Measurements from ENCODE around the gene GNAL. TPM values are rescaled to one million over a fixed set of nuclear protein-coding genes. Genes with fewer than 3 reads are reported as not detected.
"Not testable (repeated sequence)": the region's sequence is repeated elsewhere in the genome, so short reads cannot be mapped to it uniquely, and the experiment has no call there.

Gene GNAL
- total RNA-seq, 1 donor from 2014 or later, result 14.7 TPM

- TF ChIP-seq CTCF (IDR thresholded peaks at IDR 0.05; ENCODE audit: insufficient read depth, low read length, poor library complexity, severe bottlenecking), result no peak
- no peaks in the 10 kb centered on the region for H3K36me3 ChIP-seq (ENCODE audit: control insufficient read depth, insufficient read depth, low read length)
- no peak for DNase-seq (ENCODE audit: low read depth)
- no peak overlapping the region for H3K4me3 ChIP-seq (ENCODE audit: low read depth, low read length)
- H3K27me3 ChIP-seq (ENCODE audit: control insufficient read depth, insufficient read depth, low read length), result no peaks in the 10 kb centered on the region
Measured at GRCh38 chr18:11906176-11906575, 217.1 kb downstream of the GNAL start.

- H3K27me3 ChIP-seq (ENCODE audit: control insufficient read depth, insufficient read depth, low read length), result no peaks in the 10 kb centered on the region
- no peak for TF ChIP-seq CTCF (IDR thresholded peaks at IDR 0.05; ENCODE audit: insufficient read depth, low read length, poor library complexity, severe bottlenecking)
- H3K4me3 ChIP-seq (ENCODE audit: low read depth, low read length), result peak overlapping the region; percentile 67
- no peak for DNase-seq (ENCODE audit: low read depth)
- H3K36me3 ChIP-seq (ENCODE audit: control insufficient read depth, insufficient read depth, low read length), result no peaks in the 10 kb centered on the region
Measured at GRCh38 chr18:11906926-11907874, 218.1 kb downstream of the GNAL start.

GRCh38 chr18:11908182-11909060, 219.4 kb downstream of the GNAL start, which contains the start of gene MPPE1:
TSS of gene MPPE1 (minus strand) at chr18:11908317. CDS start at chr18:11897264, 11,053 bp downstream.
- H3K36me3 ChIP-seq (ENCODE audit: control insufficient read depth, insufficient read depth, low read length), result no peaks in the 10 kb centered on the region
- peak within 1 kb of the TSS; percentile 67 for H3K4me3 ChIP-seq (ENCODE audit: low read depth, low read length)
- TF ChIP-seq CTCF (IDR thresholded peaks at IDR 0.05; ENCODE audit: insufficient read depth, low read length, poor library complexity, severe bottlenecking), result no peak
- no peaks in the 10 kb centered on the region for H3K27me3 ChIP-seq (ENCODE audit: control insufficient read depth, insufficient read depth, low read length)
- DNase-seq (ENCODE audit: low read depth), result peak; percentile 39

GRCh38 chr18:11909061-11909455, 220.0 kb downstream of the GNAL start:
- H3K36me3 ChIP-seq (ENCODE audit: control insufficient read depth, insufficient read depth, low read length), result no peaks in the 10 kb centered on the region
- H3K27me3 ChIP-seq (ENCODE audit: control insufficient read depth, insufficient read depth, low read length), result no peaks in the 10 kb centered on the region
- TF ChIP-seq CTCF (IDR thresholded peaks at IDR 0.05; ENCODE audit: insufficient read depth, low read length, poor library complexity, severe bottlenecking), result no peak
- H3K4me3 ChIP-seq (ENCODE audit: low read depth, low read length), result peak overlapping the region; percentile 67
- no peak for DNase-seq (ENCODE audit: low read depth)

GRCh38 chr18:11909591-11910026, 220.5 kb downstream of the GNAL start:
- no peak overlapping the region for H3K4me3 ChIP-seq (ENCODE audit: low read depth, low read length)
- H3K36me3 ChIP-seq (ENCODE audit: control insufficient read depth, insufficient read depth, low read length), result no peaks in the 10 kb centered on the region
- DNase-seq (ENCODE audit: low read depth), result no peak
- no peaks in the 10 kb centered on the region for H3K27me3 ChIP-seq (ENCODE audit: control insufficient read depth, insufficient read depth, low read length)
- no peak for TF ChIP-seq CTCF (IDR thresholded peaks at IDR 0.05; ENCODE audit: insufficient read depth, low read length, poor library complexity, severe bottlenecking)

- not testable (repeated sequence) for H3K36me3 ChIP-seq (ENCODE audit: control insufficient read depth, insufficient read depth, low read length); H3K27me3 ChIP-seq (ENCODE audit: control insufficient read depth, insufficient read depth, low read length); DNase-seq (ENCODE audit: low read depth); H3K4me3 ChIP-seq (ENCODE audit: low read depth, low read length)
Measured at GRCh38 chr18:11916880-11917279, 227.8 kb downstream of the GNAL start.

- not testable (repeated sequence) for DNase-seq (ENCODE audit: low read depth); H3K36me3 ChIP-seq (ENCODE audit: control insufficient read depth, insufficient read depth, low read length); H3K27me3 ChIP-seq (ENCODE audit: control insufficient read depth, insufficient read depth, low read length); H3K4me3 ChIP-seq (ENCODE audit: low read depth, low read length)
Measured at GRCh38 chr18:11919522-11919921, 230.5 kb downstream of the GNAL start.

All from kidney epithelial cell (primary cell).